Occipital lobe (tissue), 2 donors: ENCODE data around the gene ARL6IP4. TPM values are rescaled to one million over a fixed set of nuclear protein-coding genes. Genes with fewer than 3 reads are reported as not detected.

Experiments used
- DNase-seq: peaks from one replicate; lab custom pipeline; 2025; lab: John Stamatoyannopoulos, UW
- total RNA-seq: library from RNA; depleted of rRNA; stranded (reverse); fragments of >200 nt; gene quantifications from one replicate; pipeline ENCODE4 v1.2.3, GENCODE V29; 2014

Gene ARL6IP4
- total RNA-seq, 1 donor from 2014 or later, result 26.7 TPM

DNA sequence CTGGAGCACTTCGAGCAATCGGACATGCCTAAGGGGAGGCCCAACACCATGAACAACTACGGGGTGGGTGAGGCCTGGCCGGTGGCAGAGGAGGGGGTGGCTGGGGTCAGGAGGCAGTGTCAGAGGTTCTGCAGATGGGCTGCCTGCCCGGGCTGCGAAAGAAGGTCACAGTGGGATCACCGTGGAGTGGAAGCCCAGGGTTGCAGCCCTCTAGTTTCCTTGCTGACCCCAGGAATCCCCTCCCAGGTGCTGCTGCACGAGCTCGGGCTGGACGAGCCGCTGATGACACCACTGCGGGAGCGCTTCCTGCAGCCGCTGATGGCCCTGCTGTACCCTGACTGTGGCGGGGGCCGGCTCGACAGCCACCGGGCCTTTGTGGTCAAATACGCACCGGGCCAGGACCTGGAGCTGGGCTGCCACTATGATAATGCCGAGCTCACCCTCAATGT is 1.9 kb upstream of the ARL6IP4 start:
- no peak for DNase-seq

DNA sequence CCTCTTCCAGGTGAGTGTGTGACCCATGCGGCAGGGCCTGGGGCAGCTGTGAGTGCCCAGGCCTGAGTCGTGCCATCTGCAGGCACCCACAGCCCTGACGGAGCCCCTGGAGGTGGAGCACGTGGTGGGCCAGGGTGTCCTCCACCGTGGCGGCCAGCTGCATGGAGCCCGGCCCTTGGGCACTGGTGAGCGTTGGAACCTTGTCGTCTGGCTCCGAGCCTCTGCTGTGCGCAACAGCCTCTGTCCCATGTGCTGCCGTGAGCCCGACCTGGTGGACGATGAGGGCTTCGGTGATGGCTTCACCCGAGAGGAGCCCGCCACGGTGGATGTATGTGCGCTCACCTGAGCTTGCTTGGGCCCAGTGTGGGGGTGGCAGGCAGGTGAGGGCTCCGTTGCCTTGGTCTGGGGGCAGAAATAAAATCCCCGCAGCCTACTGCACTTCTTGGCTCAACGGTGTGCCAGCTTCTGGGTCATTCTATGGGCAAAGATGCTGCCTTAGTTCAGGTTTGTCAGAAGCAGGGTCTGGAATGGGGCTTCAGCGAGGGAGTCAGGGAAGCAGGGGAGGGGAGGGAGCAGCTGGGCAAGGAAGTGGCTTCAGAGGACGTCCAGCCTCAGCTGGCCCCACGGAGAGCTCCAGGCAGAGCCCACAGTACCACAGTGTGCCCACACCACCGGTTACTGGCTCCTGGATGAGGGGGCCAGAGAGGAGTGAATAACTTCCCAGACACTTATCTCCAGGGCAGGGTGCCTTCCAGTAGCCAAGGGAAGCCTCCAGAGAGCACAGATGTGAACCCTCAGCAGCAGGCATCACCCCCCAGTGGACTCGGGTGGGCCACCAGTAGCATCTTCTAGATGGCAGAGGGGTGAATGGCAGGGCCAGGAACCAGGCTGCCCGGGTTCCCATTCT is 1.2 kb upstream of the ARL6IP4 start:
- DNase-seq, result no peak

- DNase-seq, result no peak
Observed at GRCh38 chr12:122979908-122980182, 636 bp upstream of the ARL6IP4 start.

GRCh38 chr12:122981036-122981471 is 573 bp downstream of the ARL6IP4 start:
- no peak for DNase-seq

DNA sequence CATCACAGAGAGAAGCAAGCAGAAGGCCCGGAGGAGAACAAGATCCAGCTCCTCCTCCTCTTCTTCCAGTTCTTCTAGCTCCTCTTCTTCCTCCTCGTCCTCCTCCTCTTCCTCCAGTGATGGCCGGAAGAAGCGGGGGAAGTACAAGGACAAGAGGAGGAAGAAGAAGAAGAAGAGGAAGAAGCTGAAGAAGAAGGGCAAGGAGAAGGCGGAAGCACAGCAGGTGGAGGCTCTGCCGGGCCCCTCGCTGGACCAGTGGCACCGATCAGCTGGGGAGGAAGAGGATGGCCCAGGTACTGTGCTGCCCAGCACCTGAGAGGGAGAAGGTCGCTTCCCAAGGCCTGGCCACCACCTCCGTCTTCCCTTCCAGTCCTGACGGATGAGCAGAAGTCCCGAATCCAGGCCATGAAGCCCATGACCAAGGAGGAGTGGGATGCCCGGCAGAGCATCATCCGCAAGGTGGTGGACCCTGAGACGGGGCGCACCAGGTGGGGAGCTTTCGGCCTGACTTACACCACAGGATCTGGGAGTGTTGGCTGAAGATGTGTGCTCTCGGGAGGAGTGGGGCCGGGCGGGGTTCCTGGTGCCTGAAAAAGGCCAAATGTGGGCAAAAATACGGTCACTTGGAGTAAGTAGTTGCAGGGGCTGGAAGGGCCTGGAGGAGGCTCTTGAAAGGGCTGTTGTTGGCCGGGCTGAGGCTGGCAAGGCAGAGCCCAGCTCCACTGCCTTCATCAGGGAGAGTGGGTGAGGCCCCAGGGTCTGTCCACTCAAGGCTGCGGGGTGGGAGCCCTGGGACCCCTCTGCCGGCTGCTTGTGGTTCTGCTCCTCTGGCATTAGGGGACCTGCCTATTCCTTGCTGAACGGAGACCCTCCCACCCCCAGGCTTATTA is 1.4 kb downstream of the ARL6IP4 start:
- DNase-seq, result no peak

DNA sequence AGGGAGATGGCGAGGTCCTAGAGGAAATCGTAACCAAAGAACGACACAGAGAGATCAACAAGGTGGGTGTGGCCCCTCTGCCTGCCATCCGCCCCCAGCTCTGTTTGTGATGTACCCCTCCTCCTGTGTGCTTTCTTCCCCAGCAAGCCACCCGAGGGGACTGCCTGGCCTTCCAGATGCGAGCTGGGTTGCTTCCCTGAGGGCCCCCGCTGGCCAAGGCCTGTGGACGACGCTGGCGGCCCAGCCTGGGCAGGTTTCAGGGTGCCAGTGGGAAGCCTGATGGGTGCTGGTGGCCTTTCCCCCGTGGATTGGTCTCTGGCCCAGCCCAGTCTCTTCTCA is 2.0 kb downstream of the ARL6IP4 start:
- no peak for DNase-seq

GRCh38 chr12:122982963-122983788 is 2.7 kb downstream of the ARL6IP4 start:
- peak; percentile 27 for DNase-seq

- DNase-seq, result no peak
Observed at GRCh38 chr12:122983789-122984515, 3.5 kb downstream of the ARL6IP4 start.

- DNase-seq, result no peak
Observed at GRCh38 chr12:122984612-122985337, 4.3 kb downstream of the ARL6IP4 start.

GRCh38 chr12:122985338-122986257 is 5.1 kb downstream of the ARL6IP4 start:
- DNase-seq, result no peak

- no peak for DNase-seq
Observed at GRCh38 chr12:122986258-122986871, 5.9 kb downstream of the ARL6IP4 start.

DNA sequence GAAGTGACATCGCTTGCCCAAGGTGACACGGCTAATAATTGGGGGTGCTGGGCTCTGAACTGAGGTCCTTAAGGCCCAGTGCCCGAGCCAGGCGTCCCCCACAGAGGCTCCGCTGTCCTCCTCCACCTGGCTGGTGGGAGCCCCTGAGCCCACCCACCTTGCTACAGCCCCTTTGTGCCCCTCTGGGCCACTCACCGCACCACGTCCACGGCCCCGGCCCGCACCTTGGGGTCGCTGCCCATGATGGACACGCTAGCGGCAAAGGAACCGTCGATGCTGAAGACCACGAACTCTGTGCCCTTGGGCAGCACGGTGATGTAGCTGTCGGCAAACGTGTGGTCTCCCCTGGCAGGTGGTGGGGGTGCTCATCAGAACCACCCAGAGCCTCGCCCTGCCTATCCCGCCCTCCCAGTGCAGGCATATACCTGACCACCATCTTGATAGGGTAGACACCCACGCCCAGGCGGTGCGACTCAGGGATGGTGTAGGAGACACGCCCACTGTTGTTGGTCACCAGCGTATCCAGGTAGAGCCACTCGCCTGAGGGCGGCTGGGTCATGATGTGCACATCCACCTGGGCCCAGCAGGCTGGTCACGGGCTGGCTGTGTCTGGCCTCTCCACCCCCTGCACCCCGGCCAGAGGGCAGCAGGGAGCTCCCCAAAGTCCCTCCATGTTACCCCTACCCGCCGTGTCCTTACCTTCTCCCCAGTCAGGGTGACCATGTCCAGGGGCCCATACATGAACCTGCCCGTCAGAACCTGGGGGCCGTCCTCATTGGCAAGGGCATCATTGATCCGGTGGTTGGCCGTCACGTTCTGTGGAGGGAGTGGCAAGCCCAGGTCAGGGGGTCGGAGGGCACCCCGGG is 6.8 kb downstream of the ARL6IP4 start:
- DNase-seq, result no peak

- DNase-seq, result no peak
Observed at GRCh38 chr12:122988036-122988435, 7.6 kb downstream of the ARL6IP4 start.

GRCh38 chr12:122988612-122989212 is 8.2 kb downstream of the ARL6IP4 start:
- no peak for DNase-seq

DNA sequence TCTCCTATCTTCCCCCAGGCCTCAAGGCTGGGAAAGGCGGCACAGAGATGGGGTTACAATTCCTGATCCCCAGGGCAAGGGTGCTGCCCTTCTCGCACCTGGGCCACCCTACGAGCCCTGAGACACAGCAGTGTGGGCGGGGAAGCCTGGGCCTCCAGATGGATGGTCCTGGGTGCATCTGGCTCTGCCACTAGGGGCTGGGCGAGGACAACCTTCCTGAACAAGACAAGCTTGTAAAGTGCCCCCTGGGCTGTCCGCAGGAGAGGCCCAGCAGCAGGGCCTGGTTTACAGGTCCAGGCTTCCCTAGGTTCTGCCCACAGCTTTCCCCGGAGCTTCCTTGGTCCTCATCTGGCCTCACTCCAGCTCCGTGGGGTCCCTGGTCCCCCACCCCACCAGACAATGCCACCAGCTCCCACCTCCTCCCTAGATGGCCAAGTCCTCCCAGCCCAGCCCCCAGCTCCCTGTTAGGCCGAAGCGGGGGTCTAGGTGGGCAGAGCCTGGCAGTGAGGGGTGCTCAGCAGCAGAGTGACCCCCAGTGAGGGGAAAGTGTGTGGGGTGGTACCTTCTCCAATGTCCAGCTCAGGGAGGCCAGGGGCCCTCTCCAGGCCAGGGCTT is 8.9 kb downstream of the ARL6IP4 start:
- no peak for DNase-seq

- DNase-seq, result no peak
Observed at GRCh38 chr12:122989874-122990419, 9.5 kb downstream of the ARL6IP4 start.

- no peak for DNase-seq
Observed at GRCh38 chr12:122990561-122990960, 10.1 kb downstream of the ARL6IP4 start.
